Stimulated activated CD8-positive, alpha-beta memory T cell treated with anti-CD3 and anti-CD28 coated beads, Interleukin-12 subunit alpha, Interleukin-12 subunit beta, amount 100 ng/mL, for 24 hours (primary cell): ENCODE measurements around the gene TUBGCP6.

Experiments used
- DNase-seq: peaks from one replicate; pipeline ENCODE4 v3.0.0-alpha.2; 2020; ENCODE audit errors: extremely low read depth

Gene TUBGCP6

DNA sequence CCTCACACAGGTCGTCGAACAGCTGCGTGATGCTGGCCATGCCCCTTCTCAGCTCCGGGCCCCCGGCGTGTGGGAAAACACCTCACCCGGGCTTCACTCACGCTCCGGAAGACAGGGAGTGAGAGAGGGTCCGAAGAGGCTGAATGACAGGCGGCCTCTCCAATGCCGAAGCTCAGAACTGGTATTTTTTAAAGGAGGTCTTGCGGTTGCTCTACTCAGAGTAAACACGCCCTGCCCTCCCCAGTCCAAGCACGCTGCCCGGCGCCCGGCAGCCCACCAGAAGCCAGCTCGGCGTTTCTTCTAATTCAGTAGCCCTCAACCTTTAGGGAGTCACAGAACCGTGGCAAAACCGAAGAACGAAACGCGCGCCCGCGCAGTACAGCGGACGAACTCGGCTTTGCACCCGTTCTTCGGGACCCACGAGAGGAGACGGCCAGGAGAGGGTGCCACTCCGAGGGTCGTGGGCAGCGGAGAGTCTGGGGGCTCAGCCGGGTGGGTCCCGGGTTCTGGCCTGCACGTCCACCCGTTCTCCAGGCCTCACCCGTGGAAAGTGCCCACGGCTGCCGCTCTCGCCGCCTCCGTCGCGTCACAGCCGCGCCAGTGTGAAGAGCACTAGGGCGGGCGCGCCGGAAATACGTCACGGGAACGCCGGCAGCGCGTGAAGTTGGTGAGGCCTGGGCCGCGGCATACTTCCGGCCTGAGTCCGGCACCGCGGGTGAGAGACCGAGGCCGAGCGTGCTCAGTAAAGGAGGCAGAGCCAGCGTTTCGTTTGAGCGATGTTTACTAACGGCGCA, at the start of gene TUBGCP6:
Gene TUBGCP6 (minus strand): TSS at position 604 of the 794 bp plus-strand sequence. CDS start 564 bp downstream, at position 40.
- DNase-seq, result peak; percentile 86

DNA sequence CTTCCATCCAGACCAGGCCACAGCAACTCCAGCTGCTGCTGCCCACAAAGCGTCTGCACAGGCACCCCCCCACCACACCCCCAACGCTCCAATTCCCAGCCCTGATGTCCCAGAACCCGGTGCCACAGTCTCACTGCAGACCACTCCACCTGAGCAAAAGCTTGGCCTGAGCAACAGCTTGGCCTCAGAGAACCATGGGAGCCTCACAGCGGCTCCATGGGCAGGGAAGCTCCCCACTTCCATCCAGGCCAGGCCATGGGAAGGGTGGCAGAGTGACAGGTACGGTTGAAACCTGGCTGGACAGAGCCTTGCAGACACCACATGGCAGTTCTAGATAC, 49.5 kb upstream of the TUBGCP6 start:
- DNase-seq, result no peak

DNA sequence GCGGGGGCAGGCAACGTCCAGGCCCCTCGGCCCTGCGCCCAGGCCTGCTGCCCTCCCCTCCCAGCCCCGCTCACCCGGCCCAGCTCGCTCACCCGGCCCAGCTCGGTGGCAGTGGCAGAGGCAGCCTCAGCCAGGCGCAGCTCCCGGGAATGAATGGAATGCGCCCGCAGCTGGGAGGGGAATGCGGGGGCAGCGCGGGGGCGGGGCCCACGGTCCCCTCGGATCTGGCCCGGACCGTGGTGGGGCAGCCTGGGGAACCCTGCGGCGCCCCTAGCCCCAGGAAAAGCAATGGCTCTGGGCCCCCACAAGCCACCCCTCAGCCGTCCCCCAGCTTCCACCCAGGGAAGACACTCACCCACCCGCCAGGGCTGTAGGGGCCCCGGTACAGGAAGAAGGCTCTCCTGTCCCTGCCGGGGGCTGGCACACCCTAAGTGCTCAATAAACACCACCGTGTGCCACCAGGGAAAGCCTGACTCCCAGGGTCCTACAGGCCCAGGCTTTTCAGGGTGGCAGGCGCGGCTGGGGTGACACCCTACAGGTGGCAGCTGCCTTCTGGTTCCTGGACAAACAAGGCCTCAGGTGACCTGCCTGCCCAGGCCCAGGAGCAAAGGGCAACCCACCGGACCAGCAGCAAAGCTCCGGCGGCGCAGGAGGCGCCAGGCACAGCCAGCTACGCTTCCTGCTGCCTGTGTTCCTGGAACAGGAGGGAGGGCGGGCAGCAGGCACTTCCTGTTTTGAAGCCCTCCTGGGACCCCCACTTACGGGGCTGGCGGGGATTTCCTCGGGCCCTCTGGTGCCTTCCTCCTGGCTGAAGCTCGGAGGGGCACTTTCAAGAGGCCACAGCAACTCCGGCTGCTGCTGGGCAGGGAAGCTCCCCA, 48.9 kb upstream of the TUBGCP6 start:
- no peak for DNase-seq

- no peak for DNase-seq
Observed at GRCh38 chr22:50292643-50293440, 48.0 kb upstream of the TUBGCP6 start.

DNA sequence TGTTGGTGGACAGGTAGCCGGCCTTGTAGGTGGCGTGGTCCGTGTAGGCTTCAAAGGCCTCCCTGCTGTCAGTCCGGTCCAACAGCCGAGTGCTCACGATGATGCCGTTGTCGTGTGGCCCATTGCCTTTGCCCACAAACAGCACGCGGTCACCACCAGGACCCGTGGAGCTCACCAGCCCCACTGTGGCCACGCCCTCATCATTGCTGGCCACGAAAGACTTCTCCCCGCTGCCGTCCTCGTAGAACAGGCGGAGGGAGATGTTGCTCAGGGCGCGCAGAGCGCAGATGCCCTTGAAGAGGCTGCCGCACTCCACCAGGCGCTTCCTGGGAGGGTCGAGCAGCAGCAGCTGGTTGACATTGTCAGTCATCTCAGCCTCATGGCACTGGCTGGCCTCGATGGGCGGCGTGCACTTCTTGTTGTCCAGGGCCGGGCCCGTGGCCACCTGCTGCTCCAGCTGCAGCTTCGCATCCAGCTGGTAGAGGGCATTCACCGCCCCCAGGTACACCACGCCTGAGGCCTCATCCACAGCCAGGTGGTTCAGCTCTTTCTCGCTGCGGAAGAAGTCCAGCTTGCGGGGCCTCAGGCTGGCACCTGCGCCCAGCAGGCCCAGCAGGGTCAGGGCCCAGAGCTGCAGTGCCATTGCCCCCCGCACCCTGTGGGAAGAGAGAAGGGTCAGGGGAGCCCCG, 45.3 kb upstream of the TUBGCP6 start:
- DNase-seq, result no peak

DNA sequence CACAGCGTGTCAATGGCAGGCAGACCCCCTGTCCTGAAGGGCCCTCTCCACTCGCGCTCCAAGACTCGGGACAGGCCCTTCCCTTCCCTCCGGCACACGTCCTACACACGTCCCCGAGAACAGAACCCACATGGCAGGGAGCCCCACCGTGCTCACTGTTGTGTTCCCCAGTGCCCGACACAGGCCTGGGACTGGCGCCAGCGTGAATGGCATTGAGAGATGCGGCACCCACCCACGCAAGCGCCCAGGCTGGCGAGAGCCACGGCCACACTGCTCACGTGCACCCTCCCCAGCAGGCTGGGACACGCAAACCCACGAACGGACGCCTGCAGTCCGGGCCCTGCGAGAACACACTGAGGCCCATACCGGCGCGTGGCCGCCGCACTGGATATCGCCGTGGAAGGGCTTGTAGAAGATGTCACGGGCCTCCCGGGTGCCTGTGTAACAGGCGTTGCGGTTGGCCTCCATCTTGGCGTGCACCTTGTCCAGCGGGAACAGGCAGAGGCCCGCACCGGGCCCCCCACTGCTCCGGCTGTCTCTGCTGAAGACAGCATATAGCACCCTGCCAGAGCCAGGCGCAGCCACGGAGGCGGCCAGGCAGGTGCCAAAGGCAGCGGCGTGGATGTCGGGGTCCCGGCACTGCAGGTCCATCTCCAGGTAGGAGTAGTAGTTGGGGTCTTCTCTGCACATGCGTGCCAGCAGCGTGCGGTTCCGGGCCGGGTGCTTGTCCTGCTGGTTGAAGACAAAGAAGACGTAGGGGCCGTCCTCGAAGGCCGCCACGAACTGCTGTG, 44.5 kb upstream of the TUBGCP6 start:
- no peak for DNase-seq

DNA sequence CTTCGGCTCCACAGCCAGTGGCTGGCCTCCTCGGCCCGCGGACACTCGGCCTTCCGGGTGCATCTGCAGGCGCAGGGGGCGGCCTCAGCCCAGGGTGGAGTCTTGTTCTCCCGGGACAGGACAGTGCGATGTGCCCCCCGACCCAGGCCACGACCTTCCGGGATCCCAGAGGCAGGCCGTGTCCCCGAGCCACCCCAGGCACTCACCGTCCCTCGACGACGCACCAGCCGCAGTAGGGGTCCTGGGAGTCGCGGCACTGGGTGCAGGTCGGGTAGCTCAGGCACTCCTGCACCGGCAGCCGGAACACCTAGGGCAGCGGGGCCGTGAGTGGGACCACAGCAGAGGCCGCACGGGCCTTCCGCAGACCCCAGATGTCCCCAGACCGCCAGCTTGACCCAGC, 42.9 kb upstream of the TUBGCP6 start:
- DNase-seq, result no peak

GRCh38 chr22:50286701-50287318, 42.0 kb upstream of the TUBGCP6 start:
- no peak for DNase-seq

DNA sequence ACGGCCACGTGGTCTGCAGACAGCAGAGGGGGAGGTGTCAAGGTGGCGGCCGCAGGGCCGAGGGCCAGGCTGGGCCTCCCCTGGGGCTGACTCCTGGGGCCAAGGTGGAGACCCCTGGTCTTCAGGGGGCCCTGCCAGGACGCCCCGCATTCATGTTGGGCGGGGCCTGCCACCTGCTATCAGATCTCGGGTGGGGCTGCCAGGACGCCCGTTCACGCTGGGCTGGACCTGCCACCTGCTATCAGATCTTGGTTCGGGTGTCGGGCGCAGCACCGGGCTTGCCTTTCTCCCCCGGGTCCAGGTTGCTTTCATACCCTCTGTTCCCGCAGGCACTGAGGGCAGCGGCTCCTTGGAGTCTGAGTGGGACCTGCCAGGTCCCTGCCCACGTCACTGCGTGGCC, 41.5 kb upstream of the TUBGCP6 start:
- no peak for DNase-seq

GRCh38 chr22:50285568-50286229, 40.9 kb upstream of the TUBGCP6 start:
- no peak for DNase-seq

GRCh38 chr22:50284479-50284878, 39.7 kb upstream of the TUBGCP6 start:
- DNase-seq, result no peak

GRCh38 chr22:50283821-50284220, 39.0 kb upstream of the TUBGCP6 start:
- DNase-seq, result no peak

DNA sequence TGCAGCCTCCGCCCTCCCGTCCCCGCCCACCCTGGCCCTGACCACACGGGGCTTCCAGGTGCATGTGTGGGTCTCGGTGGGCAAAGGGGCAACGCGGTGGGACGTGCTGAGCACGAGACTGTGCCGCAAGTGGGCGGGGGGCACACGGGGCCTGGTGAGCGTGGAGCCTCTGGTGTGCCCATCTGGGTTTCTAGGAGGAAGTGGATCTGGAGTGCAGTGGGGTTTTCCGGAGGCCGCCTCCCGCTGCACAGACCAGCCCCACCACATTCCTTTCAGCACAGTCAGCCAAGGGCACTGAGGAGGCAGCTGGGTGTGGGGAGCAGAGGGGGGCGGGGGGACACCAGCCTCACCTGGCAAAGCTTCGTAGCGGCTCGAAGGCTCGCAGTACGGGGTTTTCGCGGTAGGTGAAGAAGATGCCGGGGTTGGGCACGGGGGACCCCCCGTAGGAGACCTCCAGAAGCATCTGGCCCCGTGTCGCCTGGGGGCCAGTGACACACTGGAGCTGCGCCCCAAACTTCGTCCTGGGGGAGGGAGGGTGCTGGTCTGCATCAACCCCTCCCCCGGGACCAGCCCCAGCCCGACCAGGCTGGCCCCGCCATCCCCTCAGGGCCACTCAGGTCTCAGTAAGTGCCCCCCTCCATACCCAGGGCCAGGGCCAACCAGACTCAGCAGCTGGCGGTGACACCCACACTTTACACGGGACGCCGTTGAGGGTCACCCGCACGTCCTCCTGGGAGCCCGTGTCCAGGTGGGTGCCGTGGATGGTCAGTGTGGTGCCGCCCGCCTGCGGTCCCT, 37.7 kb upstream of the TUBGCP6 start:
- DNase-seq, result no peak

DNA sequence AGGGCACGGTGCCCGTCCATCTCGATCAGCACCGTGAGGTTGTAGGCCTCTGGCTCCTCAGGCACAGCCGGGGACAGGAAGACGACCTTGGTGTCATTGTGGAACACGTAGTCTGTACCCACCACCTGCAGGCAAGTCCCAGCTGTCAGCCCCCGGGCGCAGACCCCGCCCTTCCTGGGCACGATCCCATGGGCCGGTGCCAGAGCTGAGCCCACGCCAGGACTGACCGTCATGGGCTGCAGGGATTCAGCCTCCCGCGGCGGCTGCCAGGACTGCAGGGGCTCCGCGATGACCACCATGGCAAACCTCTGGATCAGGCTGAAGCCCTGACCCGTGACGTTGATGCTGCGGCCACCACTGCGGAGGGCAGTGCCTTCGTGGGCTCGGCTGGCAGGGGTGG, 37.1 kb upstream of the TUBGCP6 start:
- DNase-seq, result no peak

DNA sequence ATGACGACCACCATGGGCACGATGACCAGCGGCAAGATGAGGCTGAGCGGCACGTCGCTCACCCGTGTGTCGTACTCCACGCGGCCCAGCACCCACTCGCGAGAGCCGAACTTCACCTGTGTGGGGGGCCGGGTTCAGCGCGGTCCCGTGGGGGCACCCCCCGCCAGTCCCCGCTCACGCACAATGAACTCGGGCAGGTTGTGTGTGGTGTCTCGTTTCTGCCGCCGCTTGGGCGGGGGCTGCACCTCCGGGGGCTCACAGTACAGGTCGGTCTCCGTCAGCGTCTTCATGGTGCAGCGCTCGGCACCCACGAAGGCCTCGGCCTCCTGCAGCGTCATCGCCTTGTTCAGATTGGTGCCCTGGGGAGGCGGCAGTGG, 36.5 kb upstream of the TUBGCP6 start:
- DNase-seq, result no peak

- no peak for DNase-seq
Observed at GRCh38 chr22:50280708-50281383, 36.0 kb upstream of the TUBGCP6 start.

GRCh38 chr22:50280022-50280707, 35.3 kb upstream of the TUBGCP6 start:
- DNase-seq, result no peak
